Smooth muscle cell (in vitro differentiated cells): ENCODE measurements around the gene CHDH. TPM values are rescaled to one million over a fixed set of nuclear protein-coding genes. Genes with fewer than 3 reads are reported as not detected.
A peak's percentile ranks its signal among the peaks of the same experiment; 100 is the strongest.

Experiments
- DNase-seq: peaks from one replicate; lab custom pipeline; 2025; ENCODE audit not compliant: unreplicated experiment; lab: John Stamatoyannopoulos, UW
- H2AFZ ChIP-seq: fragments of 200-600 bp; sonication (generic); 2 replicates; pipeline ENCODE4 v1.6.0; 2016; ENCODE audit warnings: antibody characterized with exemption, low read depth, mild to moderate bottlenecking
- H3F3A ChIP-seq: fragments of 200-600 bp; sonication (generic); 2 replicates; pipeline ENCODE4 v1.6.0; 2017; ENCODE audit warnings: antibody characterized with exemption, low read depth
- H3K27ac ChIP-seq: fragments of 200-600 bp; sonication (generic); 2 replicates; pipeline ENCODE4 v1.5.1; 2016; ENCODE audit warnings: low read depth, mild to moderate bottlenecking
- H3K27me3 ChIP-seq: fragments of 200-600 bp; sonication (generic); 2 replicates; pipeline ENCODE4 v1.6.1; 2016; ENCODE audit warnings: low read depth, mild to moderate bottlenecking
- H3K36me3 ChIP-seq: fragments of 200-600 bp; sonication (generic); 2 replicates; pipeline ENCODE4 v1.5.1; 2016; ENCODE audit warnings: low read depth
- H3K4me1 ChIP-seq: fragments of 200-600 bp; sonication (generic); 2 replicates; pipeline ENCODE4 v1.5.1; 2016; ENCODE audit warnings: low read depth
- H3K4me2 ChIP-seq: fragments of 200-600 bp; sonication (generic); 2 replicates; pipeline ENCODE4 v1.6.0; 2016; ENCODE audit warnings: mild to moderate bottlenecking
- H3K4me3 ChIP-seq: fragments of 200-600 bp; sonication (generic); 2 replicates; pipeline ENCODE4 v1.5.1; 2016; ENCODE audit warnings: mild to moderate bottlenecking
- H3K79me2 ChIP-seq: fragments of 200-600 bp; sonication (generic); 2 replicates; pipeline ENCODE4 v1.6.0; 2016; ENCODE audit warnings: low read depth, mild to moderate bottlenecking
- H3K9ac ChIP-seq: fragments of 200-600 bp; sonication (generic); 2 replicates; pipeline ENCODE4 v1.6.0; 2016; ENCODE audit warnings: low read depth
- H3K9me3 ChIP-seq: fragments of 200-600 bp; sonication (generic); replicated peaks from 2 replicates; pipeline ENCODE4 v1.5.1; 2016; ENCODE audit warnings: low read depth
- H4K20me1 ChIP-seq: fragments of 200-600 bp; sonication (generic); 2 replicates; pipeline ENCODE4 v1.6.0; 2016; ENCODE audit warnings: low read depth
- CTCF ChIP-seq: fragments of 200-600 bp; sonication (generic); IDR thresholded peaks from 2 replicates; pipeline ENCODE4 v1.5.1; 2017; ENCODE audit warnings: borderline replicate concordance, mild to moderate bottlenecking, antibody characterized with exemption; ENCODE audit not compliant: insufficient read depth, poor library complexity, severe bottlenecking
- WGBS: methylation state at CpG from one replicate; pipeline ENCODE4 v1.1.7; 2016; ENCODE audit warnings: low lambda C conversion rate; 5-methylcytosine and 5-hydroxymethylcytosine counted together
- polyA plus RNA-seq: library from polyadenylated mRNA; unstranded; fragments of >200 nt; fragmentation: Nextera tagmentation; extraction: Ambion mirVana; gene quantifications from 2 replicates; pipeline ENCODE4 v1.2.1, GENCODE V29; 2016
- total RNA-seq: library from RNA; depleted of rRNA; stranded (reverse); fragments of >200 nt; gene quantifications from 2 replicates; pipeline ENCODE4 v1.2.3, GENCODE V29; 2014

Gene CHDH
- total and polyA plus RNA-seq, 2 experiments from 2014 or later: 0.36 to 0.51 TPM

DNA sequence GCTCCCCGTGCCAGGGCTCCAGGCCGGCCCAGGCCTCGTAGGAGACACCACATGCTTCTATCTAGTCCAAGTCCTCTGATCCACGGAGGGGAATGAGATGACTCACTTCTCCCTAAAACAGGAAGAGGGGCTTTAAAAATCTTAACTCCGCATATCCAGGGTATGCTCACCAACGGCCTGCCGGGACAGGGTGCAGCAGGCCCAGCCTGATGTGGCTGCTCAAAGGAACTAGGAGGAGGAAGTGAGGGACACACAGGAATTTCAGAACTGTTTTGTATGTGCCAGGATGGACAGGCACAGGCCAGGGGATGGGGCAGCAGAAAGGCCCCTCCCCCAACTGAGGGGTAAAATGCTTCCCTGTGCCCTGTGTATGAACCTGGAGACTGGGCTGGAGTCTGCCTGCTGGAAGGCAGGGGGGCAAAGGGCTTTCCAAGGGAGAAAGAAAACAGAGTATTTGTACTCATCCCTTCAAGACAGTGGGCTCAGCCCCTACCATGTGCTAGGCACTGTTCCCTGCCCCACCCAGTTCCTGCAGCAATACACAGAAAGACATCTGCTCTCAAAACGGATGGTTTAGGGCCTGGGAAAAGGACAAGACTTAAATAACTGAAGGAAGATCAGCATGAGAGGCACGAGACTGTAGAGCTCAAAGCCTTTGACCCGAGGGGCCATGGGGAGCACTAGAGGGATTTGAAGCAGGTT, 22.1 kb downstream of the CHDH start:
- H3K9me3 ChIP-seq: no peaks in the 10 kb centered on the region
- 28% methylated on average over 10 of the region's 10 CpGs for WGBS
- H3K27me3 ChIP-seq: no peaks in the 10 kb centered on the region
- peak overlapping the region; percentile 23 for H2AFZ ChIP-seq
- TF ChIP-seq CTCF: no peak
- DNase-seq: no peak
- H3K4me2 ChIP-seq: no peak overlapping the region
- no peaks in the 10 kb centered on the region for H3K79me2 ChIP-seq
- peak overlapping the region; percentile 4 for H3K27ac ChIP-seq
- H3K4me1 ChIP-seq: no peaks in the 10 kb centered on the region
- no peaks in the 10 kb centered on the region for H4K20me1 ChIP-seq
- no peak overlapping the region for H3K4me3 ChIP-seq
- H3K9ac ChIP-seq: no peak overlapping the region
- H3K36me3 ChIP-seq: no peaks in the 10 kb centered on the region
- H3F3A ChIP-seq: no peaks in the 10 kb centered on the region

- Histone ChIP-seq H3K9me3 (no peaks in the 10 kb centered on the region), H3K4me2 (no peak overlapping the region), H3K27me3 (no peaks in the 10 kb centered on the region), H3K27ac (peak overlapping the region; percentile 4), H3K4me3 (no peak overlapping the region), H3K36me3 (no peaks in the 10 kb centered on the region), H4K20me1 (no peaks in the 10 kb centered on the region), H3F3A (no peaks in the 10 kb centered on the region), H2AFZ (peak overlapping the region; percentile 23), H3K79me2 (no peaks in the 10 kb centered on the region), H3K4me1 (no peaks in the 10 kb centered on the region), H3K9ac (no peak overlapping the region)
- no peak for DNase-seq
- no peak for TF ChIP-seq CTCF
- 96% methylated on average over 51 of the region's 67 CpGs for WGBS
Measured at GRCh38 chr3:53823026-53823955, 22.9 kb downstream of the CHDH start.

DNA sequence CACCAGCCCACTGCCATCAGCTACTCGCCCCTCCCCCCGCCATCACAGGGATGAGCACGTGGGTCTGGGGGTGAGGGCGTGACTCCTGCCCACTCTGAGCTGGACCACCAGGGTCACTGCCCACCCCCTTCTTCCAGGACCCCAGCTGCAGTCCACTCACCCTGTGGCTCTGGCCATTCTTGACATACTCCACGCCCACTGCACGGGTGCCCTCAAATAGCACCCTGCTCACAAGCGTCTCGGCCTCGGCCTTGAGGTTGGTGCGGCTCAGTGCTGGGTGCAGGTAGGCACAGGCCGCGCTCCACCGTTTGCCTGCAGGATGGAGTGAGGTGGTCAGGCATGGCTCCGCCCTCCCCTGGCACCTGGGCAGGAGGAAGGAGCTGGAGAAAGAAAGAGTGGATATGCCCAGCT, 23.9 kb downstream of the CHDH start:
- TF ChIP-seq CTCF: no peak
- H3K27me3 ChIP-seq: no peaks in the 10 kb centered on the region
- no peak overlapping the region for H3K4me2 ChIP-seq
- H3K9ac ChIP-seq: no peak overlapping the region
- H3K36me3 ChIP-seq: no peaks in the 10 kb centered on the region
- no peaks in the 10 kb centered on the region for H3K4me1 ChIP-seq
- 96% methylated on average over 13 of the region's 14 CpGs for WGBS
- H3F3A ChIP-seq: no peaks in the 10 kb centered on the region
- no peaks in the 10 kb centered on the region for H3K79me2 ChIP-seq
- H4K20me1 ChIP-seq: no peaks in the 10 kb centered on the region
- no peak overlapping the region for H3K27ac ChIP-seq
- H3K9me3 ChIP-seq: no peaks in the 10 kb centered on the region
- DNase-seq: no peak
- H3K4me3 ChIP-seq: no peak overlapping the region
- H2AFZ ChIP-seq: no peak overlapping the region
